Neuronal stem cell (in vitro differentiated cells): ENCODE measurements around the gene ZGLP1.

Experiments used
- DNase-seq: peaks from one replicate; pipeline ENCODE4 v3.0.0-alpha.2; 2013; ENCODE audit warnings: low spot score
- H2AFZ ChIP-seq: one replicate; pipeline ENCODE4 v1.6.1; 2013; ENCODE audit warnings: mild to moderate bottlenecking, low read length, inconsistent platforms
- H2AK5ac ChIP-seq: 2 replicates; pipeline ENCODE4 v1.6.1; 2013; ENCODE audit warnings: low read depth, mild to moderate bottlenecking, inconsistent platforms, low read length, moderate library complexity, mixed read lengths
- H2BK120ac ChIP-seq: 2 replicates; pipeline ENCODE4 v1.6.1; 2013; ENCODE audit warnings: low read depth, mild to moderate bottlenecking, inconsistent platforms, low read length, moderate library complexity, mixed read lengths
- H2BK12ac ChIP-seq: one replicate; pipeline ENCODE4 v1.6.1; 2013; ENCODE audit warnings: low read length, inconsistent platforms
- H2BK15ac ChIP-seq: 2 replicates; pipeline ENCODE4 v1.6.1; 2013; ENCODE audit warnings: mild to moderate bottlenecking, low read length, inconsistent platforms, mixed read lengths
- H2BK5ac ChIP-seq: one replicate; pipeline ENCODE4 v1.6.1; 2013; ENCODE audit warnings: inconsistent platforms, mild to moderate bottlenecking, low read length, moderate library complexity
- H3K14ac ChIP-seq: one replicate; pipeline ENCODE4 v1.6.1; 2013; ENCODE audit warnings: low read length, inconsistent platforms
- H3K18ac ChIP-seq: 2 replicates; pipeline ENCODE4 v1.6.1; 2013; ENCODE audit warnings: low read length, inconsistent platforms
- H3K23ac ChIP-seq: 2 replicates; pipeline ENCODE4 v1.6.1; 2013; ENCODE audit warnings: low read depth, mild to moderate bottlenecking, mixed read lengths, low read length, inconsistent platforms; ENCODE audit not compliant: poor library complexity
- H3K27ac ChIP-seq: replicated peaks from 3 replicates; pipeline ENCODE4 v1.5.1; 2013; ENCODE audit warnings: low read length, inconsistent platforms
- H3K27me3 ChIP-seq, 3 experiments: 2 replicates each; pipeline ENCODE4 v1.6.1; 2013; ENCODE audit warnings: low read length in 3 of 3, mild to moderate bottlenecking in 2 of 3, inconsistent platforms in 1 of 3, low read depth in 1 of 3, mixed read lengths in 1 of 3, moderate library complexity in 1 of 3; ENCODE audit not compliant: control insufficient read depth in 3 of 3, insufficient read depth in 3 of 3
- H3K36me3 ChIP-seq, 2 donors: replicated peaks in 1 of 2; 2 replicates each; pipeline ENCODE4 v1.6.1; 2013; ENCODE audit warnings: low read length in 2 of 2; ENCODE audit not compliant: control insufficient read depth in 2 of 2, insufficient read depth in 2 of 2
- H3K4ac ChIP-seq: 2 replicates; pipeline ENCODE4 v1.6.1; 2013; ENCODE audit warnings: inconsistent platforms, mild to moderate bottlenecking, low read length, moderate library complexity
- H3K4me1 ChIP-seq, 2 donors: 1 replicate in 1 of 2; 2 replicates in 1 of 2; pipeline ENCODE4 v1.6.1; 2013; ENCODE audit warnings: low read length in 2 of 2, low read depth in 1 of 2; ENCODE audit not compliant: control insufficient read depth in 2 of 2, insufficient read depth in 1 of 2
- H3K4me2 ChIP-seq: one replicate; pipeline ENCODE4 v1.6.1; 2013; ENCODE audit warnings: mild to moderate bottlenecking, low read length, inconsistent platforms; ENCODE audit not compliant: insufficient read depth, poor library complexity, severe bottlenecking
- H3K4me3 ChIP-seq, 2 donors: 2 replicates each; pipeline ENCODE4 v1.5.1; 2013; ENCODE audit warnings: low read length in 2 of 2, mild to moderate bottlenecking in 2 of 2, inconsistent platforms in 1 of 2, moderate library complexity in 1 of 2
- H3K79me1 ChIP-seq: one replicate; pipeline ENCODE4 v1.6.1; 2013; ENCODE audit warnings: low read depth, mild to moderate bottlenecking, inconsistent platforms, low read length, moderate library complexity
- H3K9ac ChIP-seq: one replicate; pipeline ENCODE4 v1.6.1; 2013; ENCODE audit warnings: mild to moderate bottlenecking, low read depth, low read length, inconsistent platforms; ENCODE audit not compliant: poor library complexity
- H3K9me3 ChIP-seq, 2 donors: replicated peaks in 1 of 2; 2 replicates each; pipeline versions ENCODE3 to v1.6.1; 2013; ENCODE audit warnings: low read length in 2 of 2, mild to moderate bottlenecking in 2 of 2, inconsistent platforms in 1 of 2, low read depth in 1 of 2, mixed read lengths in 1 of 2, moderate library complexity in 1 of 2; ENCODE audit not compliant: control insufficient read depth in 2 of 2, insufficient read depth in 1 of 2
- H4K8ac ChIP-seq: one replicate; pipeline ENCODE4 v1.6.1; 2013; ENCODE audit warnings: low read depth, mild to moderate bottlenecking, inconsistent platforms, low read length, moderate library complexity
- H4K91ac ChIP-seq: one replicate; pipeline ENCODE4 v1.6.1; 2013; ENCODE audit warnings: low read length, low read depth, mild to moderate bottlenecking, inconsistent platforms; ENCODE audit not compliant: poor library complexity
- WGBS, 2 donors: extraction: QIAGEN DNeasy Blood & Tissue Kit; methylation state at CpG; one replicate each; pipeline ENCODE4 v1.1.7; 2013; ENCODE audit warnings: missing lambda C conversion rate in 2 of 2, mixed read lengths in 1 of 2; ENCODE audit not compliant: insufficient read length in 2 of 2, insufficient replicate concordance in 1 of 2; ENCODE audit errors: extremely low coverage in 2 of 2; 5-methylcytosine and 5-hydroxymethylcytosine counted together

ZGLP1 gene

DNA sequence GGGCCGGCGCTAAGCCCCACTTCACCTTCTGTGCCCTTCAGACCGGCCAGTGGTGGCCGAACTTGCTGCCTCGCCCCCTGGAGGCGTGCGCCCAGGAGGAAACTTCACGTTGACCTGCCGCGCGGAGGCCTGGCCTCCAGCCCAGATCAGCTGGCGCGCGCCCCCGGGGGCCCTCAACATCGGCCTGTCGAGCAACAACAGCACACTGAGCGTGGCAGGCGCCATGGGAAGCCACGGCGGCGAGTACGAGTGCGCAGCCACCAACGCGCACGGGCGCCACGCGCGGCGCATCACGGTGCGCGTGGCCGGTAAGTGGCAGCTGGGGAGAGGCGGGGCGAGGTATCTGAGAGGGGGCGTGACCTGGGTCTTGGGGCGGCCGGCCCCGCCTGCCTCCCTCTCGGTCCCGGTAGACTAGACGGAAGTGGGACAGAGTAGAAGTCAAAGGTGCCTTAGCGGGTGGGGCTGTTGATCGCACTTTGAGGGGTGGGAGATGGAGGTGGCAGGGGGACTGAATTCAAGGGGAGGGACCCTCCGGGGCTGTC, 14.2 kb downstream of the ZGLP1 start:
- Histone ChIP-seq H3K27me3 (peaks cover 58 to 70% (median 67%) of the 10 kb centered on the region in 3 experiments), H2BK15ac (no peak overlapping the region), H3K79me1 (no peaks in the 10 kb centered on the region), H2BK120ac (no peak overlapping the region), H4K8ac (no peak overlapping the region), H2BK12ac (no peak overlapping the region), H2AK5ac (no peak overlapping the region), H3K9ac (no peak overlapping the region), H2BK5ac (peak overlapping the region; percentile 5), H4K91ac (no peak overlapping the region), H3K27ac (no peak overlapping the region), H3K18ac (peak overlapping the region; percentile 83), H3K9me3 (peaks cover 5 to 8% of the 10 kb centered on the region in 2 donors), H3K36me3 (no peaks in the 10 kb centered on the region), H2AFZ (no peak overlapping the region), H3K23ac (peak overlapping the region; percentile 80), H3K4ac (no peak overlapping the region), H3K4me1 (peaks cover 23 to 26% of the 10 kb centered on the region in 2 donors), H3K4me2 (no peak overlapping the region), H3K14ac (no peak overlapping the region), H3K4me3 (no peak overlapping the region)
- DNase-seq, result no peak
- no CpG with 5 or more reads among the region's 48 CpGs for WGBS, 2 donors

DNA sequence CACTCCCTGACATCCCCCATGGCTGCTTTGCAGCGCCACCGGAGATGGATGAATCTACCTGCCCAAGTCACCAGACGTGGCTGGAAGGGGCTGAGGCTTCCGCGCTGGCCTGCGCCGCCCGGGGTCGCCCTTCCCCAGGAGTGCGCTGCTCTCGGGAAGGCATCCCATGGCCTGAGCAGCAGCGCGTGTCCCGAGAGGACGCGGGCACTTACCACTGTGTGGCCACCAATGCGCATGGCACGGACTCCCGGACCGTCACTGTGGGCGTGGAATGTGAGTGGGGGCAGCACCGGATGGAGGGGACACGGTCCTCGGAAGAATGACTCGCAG, 15.3 kb downstream of the ZGLP1 start:
- peak overlapping the region; percentile 35 for H3K18ac ChIP-seq
- no peak overlapping the region for H4K8ac ChIP-seq
- WGBS, 2 donors, result no CpG with 5 or more reads among the region's 25 CpGs
- H3K23ac ChIP-seq, result peak overlapping the region; percentile 98
- H2BK15ac ChIP-seq, result peak overlapping the region; percentile 58
- peak overlapping the region; percentile 73 for H2BK12ac ChIP-seq
- peak overlapping the region; percentile 24 for H2AK5ac ChIP-seq
- H2AFZ ChIP-seq, result no peak overlapping the region
- no peak overlapping the region for H2BK5ac ChIP-seq
- no peaks in the 10 kb centered on the region for H3K36me3 ChIP-seq
- H3K9ac ChIP-seq, result peak overlapping the region; percentile 50
- no peak overlapping the region for H4K91ac ChIP-seq
- no peak overlapping the region for H3K27ac ChIP-seq
- peaks cover 64 to 77% (median 73%) of the 10 kb centered on the region in 3 experiments for H3K27me3 ChIP-seq
- peaks cover 26 to 28% of the 10 kb centered on the region in 2 donors for H3K4me1 ChIP-seq
- no peaks in the 10 kb centered on the region for H3K79me1 ChIP-seq
- no peak overlapping the region for H3K14ac ChIP-seq
- DNase-seq, result no peak
- no peak overlapping the region for H3K4me2 ChIP-seq
- peaks cover 5 to 8% of the 10 kb centered on the region in 2 donors for H3K9me3 ChIP-seq
- peak overlapping the region in 1 of 2 donors; percentile 59 for H3K4me3 ChIP-seq
- H2BK120ac ChIP-seq, result no peak overlapping the region
- no peak overlapping the region for H3K4ac ChIP-seq

GRCh38 chr19:10293637-10294367, 15.8 kb downstream of the ZGLP1 start:
- Histone ChIP-seq H3K27me3 (peaks cover 69 to 81% (median 75%) of the 10 kb centered on the region in 3 experiments), H3K9ac (peak overlapping the region; percentile 53), H3K4me2 (no peak overlapping the region), H3K4ac (no peak overlapping the region), H3K23ac (peak overlapping the region; percentile 98), H3K18ac (peak overlapping the region; percentile 17), H4K8ac (no peak overlapping the region), H2BK15ac (peak overlapping the region; percentile 58), H2AFZ (no peak overlapping the region), H3K9me3 (peaks cover 5 to 8% of the 10 kb centered on the region in 2 donors), H4K91ac (no peak overlapping the region), H3K4me1 (peaks cover 28 to 32% of the 10 kb centered on the region in 2 donors), H3K4me3 (peak overlapping the region in 1 of 2 donors; percentile 59), H2AK5ac (peak overlapping the region; percentile 24), H2BK12ac (peak overlapping the region; percentile 1), H3K14ac (no peak overlapping the region), H3K27ac (no peak overlapping the region), H3K79me1 (no peaks in the 10 kb centered on the region), H2BK120ac (no peak overlapping the region), H2BK5ac (no peak overlapping the region), H3K36me3 (no peaks in the 10 kb centered on the region)
- no CpG with 5 or more reads among the region's 49 CpGs for WGBS, 2 donors
- DNase-seq, result no peak
